Fibroblast of the aortic adventitia (primary cell): ENCODE data around the gene DDHD1. TPM values are rescaled to one million over a fixed set of nuclear protein-coding genes. Genes with fewer than 3 reads are reported as not detected.

Source experiments
- DNase-seq: peaks from one replicate; pipeline ENCODE4 v3.0.0-alpha.2; 2010; ENCODE audit warnings: low read depth
- H3K4me3 ChIP-seq: 2 replicates; pipeline ENCODE4 v1.5.1; 2011; ENCODE audit warnings: low read depth, mild to moderate bottlenecking, control low read depth, low read length, moderate library complexity
- CTCF ChIP-seq: IDR thresholded peaks from 2 replicates; pipeline ENCODE4 v1.5.1; 2011; ENCODE audit warnings: mild to moderate bottlenecking, low read length, control low read depth, inconsistent platforms; ENCODE audit not compliant: insufficient read depth
- total RNA-seq: library from RNA; depleted of rRNA; stranded (reverse); fragments of >200 nt; gene quantifications from 2 replicates; pipeline ENCODE4 v1.2.3, GENCODE V29; 2012; ENCODE audit warnings: low replicate concordance

Gene DDHD1
- total RNA-seq, 1 donor: 47.8 TPM

- DNase-seq: peak; percentile 27
- no peak for TF ChIP-seq CTCF
- no peak overlapping the region for H3K4me3 ChIP-seq
Observed at GRCh38 chr14:53062856-53063255, 90.3 kb downstream of the DDHD1 start.

GRCh38 chr14:53060046-53060445, 93.1 kb downstream of the DDHD1 start:
- TF ChIP-seq CTCF: no peak
- peak; percentile 11 for DNase-seq
- H3K4me3 ChIP-seq: no peak overlapping the region

GRCh38 chr14:53055003-53055402, 98.1 kb downstream of the DDHD1 start:
- TF ChIP-seq CTCF: peak; percentile 72
- no peak overlapping the region for H3K4me3 ChIP-seq
- DNase-seq: peak; percentile 84

- no peak overlapping the region for H3K4me3 ChIP-seq
- DNase-seq: peak; percentile 87
- TF ChIP-seq CTCF: no peak
Observed at GRCh38 chr14:53054457-53054856, 98.7 kb downstream of the DDHD1 start.

- no peak for DNase-seq
- no peak overlapping the region for H3K4me3 ChIP-seq
- TF ChIP-seq CTCF: no peak
Observed at GRCh38 chr14:53048631-53049030, 104.5 kb downstream of the DDHD1 start.

GRCh38 chr14:53047307-53048069, 105.6 kb downstream of the DDHD1 start:
- no peak for DNase-seq
- TF ChIP-seq CTCF: no peak
- no peak overlapping the region for H3K4me3 ChIP-seq

GRCh38 chr14:53044486-53044885, 108.6 kb downstream of the DDHD1 start:
- peak; percentile 78 for DNase-seq
- TF ChIP-seq CTCF: no peak
- no peak overlapping the region for H3K4me3 ChIP-seq
